ENCODE results near the gene TMEFF2. TPM values are rescaled to one million over a fixed set of nuclear protein-coding genes. Genes with fewer than 3 reads are reported as not detected.

Gene TMEFF2
- total and polyA plus RNA-seq, 2 of the 4 experiments (the other 2 are of a cell fraction), result 1.3 to 3.0 TPM

GRCh38 chr2:191933307-191934105 is 261.2 kb downstream of the TMEFF2 start:
- no peak overlapping the region for H3K4me2 ChIP-seq (ENCODE audit: low read depth, low read length)
- no peak overlapping the region for H3K23ac ChIP-seq (ENCODE audit: low read depth, low read length)
- no peaks in the 10 kb centered on the region for H3K9me3 ChIP-seq (ENCODE audit: control insufficient read depth, insufficient read depth, low read length)
- H2BK20ac ChIP-seq (ENCODE audit: low read depth, low read length), result no peak overlapping the region
- no peaks in the 10 kb centered on the region for H3K27me3 ChIP-seq (ENCODE audit: control insufficient read depth, insufficient read depth, low read length)
- H3K4me3 ChIP-seq (ENCODE audit: insufficient read depth, low read depth, low read length), result no peak overlapping the region
- no peak overlapping the region for H4K5ac ChIP-seq (ENCODE audit: low read depth, low read length)
- H3K27ac ChIP-seq (ENCODE audit: insufficient read depth, low read length), result no peak overlapping the region
- H3K4me1 ChIP-seq (ENCODE audit: control insufficient read depth, insufficient read depth, low read length), result peaks cover 2% of the 10 kb centered on the region; the same call in 1 of the 2 replicates
- no peaks in the 10 kb centered on the region for H3K36me3 ChIP-seq (ENCODE audit: control insufficient read depth, insufficient read depth, low read length)
- H3K18ac ChIP-seq (ENCODE audit: low read depth, low read length), result no peak overlapping the region
- H3K9ac ChIP-seq (ENCODE audit: low read depth, low read length), result no peak overlapping the region
- ATAC-seq (ENCODE audit: low read depth) (peak; percentile 21; the same call in 1 of the 2 replicates), DNase-seq (peak; percentile 85)
- POLR2A ChIA-PET (ENCODE audit: unreplicated experiment), result no interaction called here
- no peak overlapping the region for H2BK120ac ChIP-seq (ENCODE audit: low read depth, low read length)
- no peak overlapping the region for H4K8ac ChIP-seq (ENCODE audit: low read depth in 2 of 2, low read length in 2 of 2)
- intact Hi-C loops (cut with micrococcal nuclease) (no loop called here), dilution Hi-C loops (cut with HindIII; ENCODE audit: low sequenced_read_pairs, unreplicated experiment) (no loop called here), in situ Hi-C loops (cut with MboI; ENCODE audit: low sequenced_read_pairs) (no loop called here)
- WGBS, 2 experiments (ENCODE audit: extremely low coverage in 2 of 2, insufficient read length in 1 of 2), result no CpG with 5 or more reads among the region's 2 CpGs
- H2AFZ ChIP-seq (replicated peaks; ENCODE audit: low read length, poor library complexity), result no peak overlapping the region
- no peak overlapping the region for H4K91ac ChIP-seq (ENCODE audit: insufficient read depth, low read depth, low read length)
- no peak overlapping the region for H2BK15ac ChIP-seq (ENCODE audit: low read depth, low read length)
- H2BK5ac ChIP-seq (ENCODE audit: low read depth, low read length, poor library complexity, severe bottlenecking), result no peak overlapping the region
- no peaks in the 10 kb centered on the region for H4K20me1 ChIP-seq (ENCODE audit: insufficient read depth, low read length)
- no peak overlapping the region for H2AK5ac ChIP-seq (ENCODE audit: low read depth, low read length)
- no TSS peak for BruUV-seq (replicated peaks)
- no peaks in the 10 kb centered on the region for H3K9me1 ChIP-seq (ENCODE audit: insufficient read depth, low read length)
- CTCF ChIA-PET, result no interaction called here
- TF ChIP-seq MAFK (IDR thresholded peaks at IDR 0.05; ENCODE audit: low read depth, low read length), result peak; percentile 53
- no peak for TF ChIP-seq SMC3 (IDR thresholded peaks at IDR 0.05; ENCODE audit: low read depth, low read length)
- H3K4ac ChIP-seq (ENCODE audit: low read depth, low read length), result no peak overlapping the region
- H3K56ac ChIP-seq (ENCODE audit: extremely low read depth, insufficient read depth, low read length), result no peak overlapping the region
- no peak overlapping the region for H2AK9ac ChIP-seq (replicated peaks; ENCODE audit: low read depth, low read length, poor library complexity)
- H3K14ac ChIP-seq (replicated peaks; ENCODE audit: low read depth, low read length), result no peak overlapping the region
- no peaks in the 10 kb centered on the region for H3K79me1 ChIP-seq (ENCODE audit: low read depth in 1 of 2, low read length in 2 of 2)

Measured in IMR-90 (cell line).